Transverse colon (tissue), 4 donors: ENCODE measurements around the gene ELAVL2. TPM values are rescaled to one million over a fixed set of nuclear protein-coding genes. Genes with fewer than 3 reads are reported as not detected.

Experiments
- DNase-seq: peaks from one replicate; pipeline ENCODE4 v3.0.0-alpha.2; 2019
- H3K27ac ChIP-seq, 4 donors: fragments of 200-600 bp; sonication (generic); 2 replicates each; pipeline ENCODE4 v1.5.1; 2016 to 2018; ENCODE audit warnings: inconsistent platforms in 4 of 4
- H3K27me3 ChIP-seq: fragments of 200-600 bp; sonication (generic); 2 replicates; pipeline ENCODE4 v1.5.1; 2017; ENCODE audit warnings: inconsistent platforms
- H3K36me3 ChIP-seq, 4 donors: fragments of 200-600 bp; sonication (generic); 2 replicates each; pipeline ENCODE4 v1.5.1; 2017 to 2019; ENCODE audit warnings: inconsistent platforms in 4 of 4
- H3K4me1 ChIP-seq, 4 donors: fragments of 200-600 bp; sonication (generic); 2 replicates each; pipeline ENCODE4 v1.5.1; 2017 to 2020; ENCODE audit warnings: inconsistent platforms in 4 of 4
- H3K4me3 ChIP-seq, 4 donors: fragments of 200-600 bp; sonication (generic); 1 replicate in 1 of 4; 2 replicates in 3 of 4; pipeline versions ENCODE4 v1.5.1 to v1.6.1; 2017 to 2019; ENCODE audit warnings: inconsistent platforms in 4 of 4
- H3K9me3 ChIP-seq, 2 donors: fragments of 200-600 bp; sonication (generic); 2 replicates each; pipeline ENCODE4 v1.5.1; 2017 to 2019; ENCODE audit warnings: inconsistent platforms in 2 of 2
- CTCF ChIP-seq, 5 experiments: fragments of 200-600 bp in 3 of 5; fragments of 450-650 bp in 2 of 5; sonication (generic) in 3 of 5; IDR thresholded peaks; 1 replicate in 2 of 5; 2 replicates in 3 of 5; pipeline ENCODE4 v1.5.1; 2016 to 2017; ENCODE audit warnings: antibody characterized with exemption in 5 of 5, inconsistent platforms in 3 of 5, mild to moderate bottlenecking in 2 of 5, moderate library complexity in 1 of 5
- EP300 ChIP-seq: sonication (generic); formaldehyde crosslinking; IDR thresholded peaks from one replicate; pipeline ENCODE4 v1.6.1; 2017; ENCODE audit warnings: antibody characterized with exemption, low read depth
- POLR2A ChIP-seq: fragments of 450-650 bp; IDR thresholded peaks from one replicate; pipeline ENCODE4 v1.6.1; 2016; ENCODE audit warnings: antibody characterized with exemption, mild to moderate bottlenecking, moderate library complexity
- POLR2AphosphoS5 ChIP-seq, 3 donors: sonication (generic); formaldehyde crosslinking; IDR thresholded peaks; one replicate each; pipeline ENCODE4 v1.6.1; 2016; ENCODE audit warnings: antibody characterized with exemption in 3 of 3
- WGBS, 2 donors: methylation state at CpG; one replicate each; pipeline ENCODE4 v1.1.5; 2018; ENCODE audit warnings: low coverage in 1 of 2; 5-methylcytosine and 5-hydroxymethylcytosine counted together
- in situ Hi-C, 4 donors: fragments of 200-750 bp; cut with MboI; loops; one replicate each; pipeline versions ENCODE4 v1.15.0 to v1.15.1; 2017; ENCODE audit warnings: low sequenced_read_pairs in 3 of 4, low pct_ligation_motif_present in 1 of 4, low pct_unique_long_range_greater_than_20kb in 1 of 4
- intact Hi-C: fragments of 100-400 bp; cut with DNase I; formaldehyde crosslinking; loops from one replicate; pipeline ENCODE4 v1.15.1; 2023; ENCODE audit warnings: low total_unique reads
- total RNA-seq, 4 donors: library from RNA; depleted of rRNA; stranded (reverse); fragments of >200 nt; gene quantifications; one replicate each; pipeline ENCODE4 v1.1.0, GENCODE V29; 2016

ELAVL2 gene
- total RNA-seq, 4 donors from 2014 or later: 0.41 to 2.2 (median 0.60) TPM; not detected in 1

GRCh38 chr9:23686896-23687295 lies 139.1 kb downstream of the ELAVL2 start:
- 54 to 83% methylated on average over 1 of the region's 1 CpG for WGBS, 2 donors
- H3K4me1 ChIP-seq: no peaks in the 10 kb centered on the region
- no peaks in the 10 kb centered on the region for H3K36me3 ChIP-seq
- H3K9me3 ChIP-seq: no peaks in the 10 kb centered on the region
- no peak overlapping the region for H3K4me3 ChIP-seq
- no peaks in the 10 kb centered on the region for H3K27me3 ChIP-seq
- intact Hi-C loops: no loop called here
- DNase-seq: no peak
- TF ChIP-seq POLR2A (no peak), EP300 (no peak), POLR2AphosphoS5 (IDR thresholded peaks at IDR 0.05) (no peak), CTCF (IDR thresholded peaks at IDR 0.05) (no peak)
- no peak overlapping the region for H3K27ac ChIP-seq
- in situ Hi-C loops: no loop called here

- DNase-seq: no peak
- in situ Hi-C loops: no loop called here
- Histone ChIP-seq H3K9me3 (no peaks in the 10 kb centered on the region), H3K27me3 (no peaks in the 10 kb centered on the region), H3K36me3 (no peaks in the 10 kb centered on the region), H3K27ac (no peak overlapping the region), H3K4me3 (no peak overlapping the region), H3K4me1 (no peaks in the 10 kb centered on the region)
- 67 to 75% methylated on average over 3 to 4 of the region's 4 CpGs for WGBS, 2 donors
- intact Hi-C loops: no loop called here
- TF ChIP-seq EP300 (no peak), POLR2A (no peak), CTCF (IDR thresholded peaks at IDR 0.05) (no peak), POLR2AphosphoS5 (IDR thresholded peaks at IDR 0.05) (no peak)
Observed at GRCh38 chr9:23686257-23686656, 139.8 kb downstream of the ELAVL2 start.

GRCh38 chr9:23683611-23684061 lies 142.4 kb downstream of the ELAVL2 start:
- H3K36me3 ChIP-seq: no peaks in the 10 kb centered on the region
- no peaks in the 10 kb centered on the region for H3K4me1 ChIP-seq
- WGBS, 2 donors: 62 to 74% methylated on average over 7 of the region's 7 CpGs
- H3K27ac ChIP-seq: no peak overlapping the region
- TF ChIP-seq POLR2AphosphoS5 (IDR thresholded peaks at IDR 0.05): no peak
- TF ChIP-seq EP300: no peak
- TF ChIP-seq POLR2A: no peak
- TF ChIP-seq CTCF (IDR thresholded peaks at IDR 0.05): no peak
- DNase-seq: no peak
- H3K4me3 ChIP-seq: no peak overlapping the region
- H3K9me3 ChIP-seq: no peaks in the 10 kb centered on the region
- intact Hi-C loops (no loop called here), in situ Hi-C loops (no loop called here)
- no peaks in the 10 kb centered on the region for H3K27me3 ChIP-seq

GRCh38 chr9:23682891-23683431 lies 143.1 kb downstream of the ELAVL2 start:
- TF ChIP-seq POLR2A (no peak), EP300 (no peak), CTCF (IDR thresholded peaks at IDR 0.05) (no peak), POLR2AphosphoS5 (IDR thresholded peaks at IDR 0.05) (no peak)
- WGBS, 2 donors: 76% methylated on average over 3 of the region's 3 CpGs; no CpG with 5 or more reads in 1 of the 2 donors
- Histone ChIP-seq H3K27ac (no peak overlapping the region), H3K4me3 (no peak overlapping the region), H3K4me1 (no peaks in the 10 kb centered on the region), H3K36me3 (no peaks in the 10 kb centered on the region), H3K27me3 (no peaks in the 10 kb centered on the region), H3K9me3 (no peaks in the 10 kb centered on the region)
- no peak for DNase-seq
- intact Hi-C loops: no loop called here
- in situ Hi-C loops: no loop called here
